Type B pancreatic cell (in vitro differentiated cells): ENCODE results near the gene C12orf76. TPM values are rescaled to one million over a fixed set of nuclear protein-coding genes. Genes with fewer than 3 reads are reported as not detected.
"Not testable (repeated sequence)": the region's sequence is repeated elsewhere in the genome, so short reads cannot be mapped to it uniquely, and the experiment has no call there.

Experiments used
- DNase-seq: peaks from one replicate; pipeline ENCODE4 v3.0.0; 2021; ENCODE audit warnings: mixed read lengths; ENCODE audit not compliant: unreplicated experiment; ENCODE audit errors: extremely low spot score
- H3K27ac Mint-ChIP-seq: 2 replicates; pipeline ENCODE4 v1.8.0; 2021; ENCODE audit warnings: mild to moderate bottlenecking, mixed read lengths
- H3K27me3 Mint-ChIP-seq: 2 replicates; pipeline ENCODE4 v1.8.0; 2021; ENCODE audit warnings: mixed read lengths
- H3K36me3 Mint-ChIP-seq: 2 replicates; pipeline ENCODE4 v1.8.0; 2021; ENCODE audit warnings: mixed read lengths
- H3K4me1 Mint-ChIP-seq: one replicate; pipeline ENCODE4 v1.8.0; 2021; ENCODE audit warnings: mixed read lengths; ENCODE audit not compliant: unreplicated experiment
- H3K4me3 Mint-ChIP-seq: 2 replicates; pipeline ENCODE4 v1.8.0; 2021; ENCODE audit warnings: mild to moderate bottlenecking, mixed read lengths
- H3K9me3 Mint-ChIP-seq: 2 replicates; pipeline ENCODE4 v1.8.0; 2021; ENCODE audit warnings: mixed read lengths
- CTCF ChIP-seq: fragments of 200-600 bp; sonication (generic); conservative IDR thresholded peaks from 2 replicates; pipeline ENCODE4 v1.5.0; 2021; ENCODE audit warnings: antibody characterized with exemption, mild to moderate bottlenecking
- total RNA-seq: library from RNA; stranded (reverse); gene quantifications from 2 replicates; pipeline ENCODE4 v1.2.1, GENCODE V29; 2021; ENCODE audit warnings: low replicate concordance

The C12orf76 gene
- total RNA-seq, 1 donor from 2014 or later = 20.8 TPM

DNA sequence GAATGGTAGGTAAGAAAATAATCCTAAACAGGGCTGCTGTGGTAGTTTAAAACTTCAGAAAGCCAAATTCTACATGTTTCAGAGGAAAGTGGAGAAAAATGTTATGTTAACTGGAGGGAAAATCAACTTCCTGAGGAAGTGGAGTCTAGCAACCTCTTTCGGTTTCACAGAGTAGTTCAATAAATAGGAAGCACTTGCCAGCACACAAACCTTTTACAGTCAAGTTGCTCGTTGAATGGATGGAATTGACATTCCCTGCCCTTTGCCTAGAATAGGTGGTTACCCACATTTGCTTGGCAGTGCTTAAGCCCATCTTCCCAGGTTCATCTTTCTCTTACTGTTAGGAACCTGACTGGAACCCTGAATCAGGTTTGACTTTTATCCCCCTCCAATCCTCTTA is 33.2 kb downstream of the C12orf76 start:
- no peak for TF ChIP-seq CTCF
- Mint-ChIP-seq H3K36me3 (peaks cover 12% of the 10 kb centered on the region), H3K4me3 (no peak overlapping the region), H3K27me3 (no peaks in the 10 kb centered on the region), H3K27ac (no peak overlapping the region), H3K4me1 (no peaks in the 10 kb centered on the region), H3K9me3 (no peaks in the 10 kb centered on the region)
- DNase-seq = no peak

- no peaks in the 10 kb centered on the region for H3K27me3 Mint-ChIP-seq
- peak overlapping the region; percentile 34 for H3K27ac Mint-ChIP-seq
- H3K4me1 Mint-ChIP-seq = no peaks in the 10 kb centered on the region
- no peak overlapping the region for H3K4me3 Mint-ChIP-seq
- DNase-seq = no peak
- TF ChIP-seq CTCF = no peak
- H3K36me3 Mint-ChIP-seq = peaks cover 5% of the 10 kb centered on the region
- no peaks in the 10 kb centered on the region for H3K9me3 Mint-ChIP-seq
These were observed 35.7 kb downstream of the C12orf76 start for GRCh38 chr12:110012659-110013058.

GRCh38 chr12:110012137-110012536 is 36.2 kb downstream of the C12orf76 start:
- no peaks in the 10 kb centered on the region for H3K9me3 Mint-ChIP-seq
- DNase-seq = no peak
- H3K36me3 Mint-ChIP-seq = peaks cover 5% of the 10 kb centered on the region
- H3K4me3 Mint-ChIP-seq = no peak overlapping the region
- TF ChIP-seq CTCF = no peak
- no peaks in the 10 kb centered on the region for H3K4me1 Mint-ChIP-seq
- H3K27me3 Mint-ChIP-seq = no peaks in the 10 kb centered on the region
- peak overlapping the region; percentile 34 for H3K27ac Mint-ChIP-seq

DNA sequence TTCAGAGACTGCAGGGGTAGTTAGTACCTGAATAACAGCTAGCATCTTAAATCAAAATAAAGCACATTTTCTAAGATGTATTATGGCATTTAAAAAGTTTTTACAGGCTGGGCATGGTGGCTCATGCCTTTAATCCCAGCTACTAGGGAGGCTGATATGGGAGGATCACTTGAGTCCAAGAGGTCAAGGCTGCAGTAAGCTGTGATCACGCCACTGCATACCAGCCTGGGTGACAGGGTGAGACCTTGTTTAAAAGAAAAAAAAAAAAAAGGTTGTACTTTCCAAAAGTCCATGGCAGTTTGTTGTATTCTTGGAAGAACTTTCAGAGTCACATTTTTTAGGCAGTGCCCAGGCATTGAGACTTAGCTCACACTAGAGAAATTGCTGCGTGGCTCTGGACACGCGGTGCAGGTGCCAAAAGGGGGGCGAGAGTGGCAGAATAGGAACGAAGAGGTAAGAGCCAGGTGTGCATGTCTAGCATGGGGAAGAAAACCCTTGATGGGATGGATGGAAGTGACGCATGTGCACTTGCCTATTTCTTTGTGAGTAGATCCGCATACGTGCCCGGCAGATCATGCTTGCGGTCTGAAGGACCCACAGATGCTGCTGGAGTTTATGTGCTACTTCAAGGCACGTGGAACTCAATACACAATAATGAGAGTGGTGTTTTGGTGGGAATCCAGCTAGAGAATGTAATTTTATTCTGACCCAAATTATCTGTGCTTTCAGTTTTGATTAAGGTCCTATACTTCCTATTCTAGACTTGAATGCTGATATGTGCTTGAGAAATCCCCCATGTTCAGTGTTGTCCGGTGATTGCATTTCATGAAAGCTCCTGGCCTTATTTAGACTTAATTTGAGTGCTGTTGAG is 37.2 kb downstream of the C12orf76 start:
- Mint-ChIP-seq H3K36me3 (peaks cover 5% of the 10 kb centered on the region), H3K4me1 (no peaks in the 10 kb centered on the region), H3K9me3 (no peaks in the 10 kb centered on the region), H3K4me3 (no peak overlapping the region), H3K27ac (no peak overlapping the region), H3K27me3 (no peaks in the 10 kb centered on the region)
- no peak for TF ChIP-seq CTCF
- no peak for DNase-seq

- not testable (repeated sequence) for H3K9me3 Mint-ChIP-seq, H3K27ac Mint-ChIP-seq, H3K4me1 Mint-ChIP-seq, H3K4me3 Mint-ChIP-seq, DNase-seq, H3K27me3 Mint-ChIP-seq, H3K36me3 Mint-ChIP-seq
These were observed 39.5 kb downstream of the C12orf76 start for GRCh38 chr12:110008681-110009398.

DNA sequence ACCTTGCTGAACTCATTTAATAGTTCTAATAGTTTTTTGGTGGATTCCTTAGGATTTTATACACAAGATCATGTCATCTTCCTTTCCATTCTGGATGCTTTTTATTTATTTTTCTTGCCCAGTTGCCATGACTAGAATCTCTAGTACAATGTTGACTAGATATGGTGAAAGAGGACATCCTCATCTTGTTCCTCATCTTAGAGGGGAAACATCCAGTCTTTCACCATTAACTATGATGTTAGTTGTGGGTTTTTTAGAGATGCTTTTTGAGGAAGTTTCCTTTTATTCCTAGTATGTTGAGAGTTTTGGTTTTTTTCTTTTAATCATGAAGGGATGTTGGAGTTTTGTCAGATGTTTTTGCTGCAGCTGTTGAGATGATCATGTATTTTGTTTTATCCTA is 40.4 kb downstream of the C12orf76 start:
- TF ChIP-seq CTCF = no peak
- H3K4me3 Mint-ChIP-seq = no peak overlapping the region
- H3K4me1 Mint-ChIP-seq = peaks cover 7% of the 10 kb centered on the region
- H3K36me3 Mint-ChIP-seq = peaks cover 10% of the 10 kb centered on the region
- H3K9me3 Mint-ChIP-seq = no peaks in the 10 kb centered on the region
- no peak overlapping the region for H3K27ac Mint-ChIP-seq
- no peak for DNase-seq
- no peaks in the 10 kb centered on the region for H3K27me3 Mint-ChIP-seq
